ENCODE data around the gene HTRA1.

Gene HTRA1

DNA sequence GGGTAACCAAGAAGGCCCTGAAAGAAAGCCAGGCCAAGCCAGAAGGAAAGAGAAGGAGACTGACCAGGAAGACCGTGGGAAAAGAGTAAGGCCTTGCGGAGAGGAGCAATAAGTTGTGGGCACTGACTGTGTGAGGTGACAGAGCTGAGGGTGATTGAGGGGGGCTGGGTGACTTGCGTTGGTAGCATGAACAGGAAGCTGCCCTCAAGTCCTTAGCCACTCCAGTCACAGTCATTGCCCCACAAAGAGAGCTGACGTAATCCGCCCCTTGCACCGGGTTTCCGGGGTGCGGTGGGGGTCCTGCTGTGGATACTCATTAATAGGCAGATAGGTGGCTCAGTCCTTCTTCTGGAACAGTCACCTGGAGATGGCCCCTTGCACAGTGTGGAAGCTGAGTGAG lies 83.1 kb downstream of the HTRA1 start:
- Histone ChIP-seq H3K36me3 (ENCODE audit: control insufficient read depth in 4 of 4, insufficient read depth in 4 of 4, low read length in 3 of 4) (no peaks in the 10 kb centered on the region), H3K9me3 (ENCODE audit: control extremely low read depth in 1 of 5, control insufficient read depth in 4 of 5, insufficient read depth in 2 of 5, low read depth in 1 of 5, low read length in 4 of 5) (no peaks in the 10 kb centered on the region), H3K4me3 (ENCODE audit: control insufficient read depth in 1 of 7, extremely low read depth in 1 of 7, insufficient read depth in 4 of 7, low read depth in 2 of 7, low read length in 6 of 7) (no peak overlapping the region), H3K4me1 (ENCODE audit: control extremely low read depth in 1 of 4, control insufficient read depth in 4 of 4, insufficient read depth in 4 of 4, low read length in 3 of 4) (peaks cover 0 to 28% (median 9%) of the 10 kb centered on the region in 4 experiments), H3K27ac (ENCODE audit: insufficient read depth in 1 of 2, low read depth in 1 of 2, low read length in 2 of 2, poor library complexity in 1 of 2, severe bottlenecking in 2 of 2) (no peak overlapping the region), H3K27me3 (replicated peaks in 2 of 5; ENCODE audit: control insufficient read depth in 4 of 5, insufficient read depth in 5 of 5, low read length in 4 of 5) (peaks cover 0 to 35% (median 2%) of the 10 kb centered on the region in 5 experiments)
- 89% methylated on average over 7 of the region's 8 CpGs for WGBS (ENCODE audit: insufficient coverage)
- DNase-seq, result no peak
- ChIA-PET CTCF (no interaction called here), POLR2A (no interaction called here)

DNA sequence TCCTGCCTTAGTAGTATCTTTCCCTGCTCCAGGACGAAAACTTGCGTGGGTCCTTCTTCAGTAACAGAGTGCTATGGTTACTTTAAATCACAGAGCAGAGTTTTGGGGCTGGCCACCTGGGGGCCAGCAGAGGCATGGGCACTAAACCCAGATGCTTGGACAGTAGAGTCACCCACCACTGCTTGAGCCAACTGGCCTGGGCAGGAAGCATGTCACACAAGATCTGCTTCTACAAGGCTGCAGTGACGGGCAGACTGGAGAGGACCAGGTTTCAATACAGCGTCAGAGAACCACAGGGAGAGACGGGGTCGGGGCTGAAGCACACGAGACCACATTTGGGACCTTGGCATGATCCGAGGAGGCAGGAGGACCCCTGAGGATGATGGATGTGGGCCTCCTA lies 84.9 kb downstream of the HTRA1 start:
- H3K36me3 ChIP-seq (ENCODE audit: control insufficient read depth in 4 of 4, insufficient read depth in 4 of 4, low read length in 3 of 4), result no peaks in the 10 kb centered on the region
- no peak overlapping the region for H3K27ac ChIP-seq (ENCODE audit: insufficient read depth in 1 of 2, low read depth in 1 of 2, low read length in 2 of 2, poor library complexity in 1 of 2, severe bottlenecking in 2 of 2)
- no peaks in the 10 kb centered on the region for H3K9me3 ChIP-seq (ENCODE audit: control extremely low read depth in 1 of 5, control insufficient read depth in 4 of 5, insufficient read depth in 2 of 5, low read depth in 1 of 5, low read length in 4 of 5)
- peaks cover 0 to 31% (median 3%) of the 10 kb centered on the region in 5 experiments for H3K27me3 ChIP-seq (replicated peaks in 2 of 5; ENCODE audit: control insufficient read depth in 4 of 5, insufficient read depth in 5 of 5, low read length in 4 of 5)
- peaks cover 0 to 18% (median 5%) of the 10 kb centered on the region in 4 experiments for H3K4me1 ChIP-seq (ENCODE audit: control extremely low read depth in 1 of 4, control insufficient read depth in 4 of 4, insufficient read depth in 4 of 4, low read length in 3 of 4)
- 97% methylated on average over 5 of the region's 8 CpGs for WGBS (ENCODE audit: insufficient coverage)
- ChIA-PET CTCF (no interaction called here), POLR2A (no interaction called here)
- no peak overlapping the region for H3K4me3 ChIP-seq (ENCODE audit: control insufficient read depth in 1 of 7, extremely low read depth in 1 of 7, insufficient read depth in 4 of 7, low read depth in 2 of 7, low read length in 6 of 7)
- DNase-seq, result no peak

DNA sequence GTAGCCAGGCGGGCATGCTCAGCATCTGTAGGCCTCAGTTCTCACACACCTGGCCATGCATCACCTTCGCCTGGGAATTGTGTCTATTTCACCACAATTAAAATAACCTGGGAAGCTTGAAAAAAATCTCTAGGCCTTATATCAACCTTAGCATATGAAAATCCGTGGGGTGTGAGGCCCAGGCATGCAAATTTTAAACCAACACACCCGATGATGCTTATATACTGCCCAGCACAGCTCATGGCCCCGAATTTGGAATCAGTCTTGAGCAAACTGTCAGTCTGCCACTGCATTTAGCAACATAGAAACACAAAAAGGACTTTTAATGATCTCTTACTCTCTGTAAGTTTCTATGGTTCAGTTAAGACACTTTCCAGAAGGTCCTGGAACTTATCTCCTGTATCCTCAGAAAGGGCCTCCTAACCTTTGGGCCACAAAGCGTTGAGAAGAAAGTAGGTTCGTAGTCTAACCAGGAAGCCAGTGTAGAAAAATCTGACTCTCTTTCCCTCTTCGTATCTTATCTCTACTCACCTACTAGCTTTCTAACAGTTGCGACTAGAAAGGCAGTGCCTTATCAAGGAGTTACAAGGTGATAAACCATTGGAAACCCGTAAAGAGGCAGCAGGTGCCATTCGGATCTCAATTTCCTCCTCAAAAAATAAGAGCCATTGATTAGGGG lies 87.2 kb downstream of the HTRA1 start:
- Histone ChIP-seq H3K9me3 (ENCODE audit: control extremely low read depth in 1 of 5, control insufficient read depth in 4 of 5, insufficient read depth in 2 of 5, low read depth in 1 of 5, low read length in 4 of 5) (no peaks in the 10 kb centered on the region), H3K4me1 (ENCODE audit: control extremely low read depth in 1 of 4, control insufficient read depth in 4 of 4, insufficient read depth in 4 of 4, low read length in 3 of 4) (no peaks in the 10 kb centered on the region), H3K36me3 (ENCODE audit: control insufficient read depth in 4 of 4, insufficient read depth in 4 of 4, low read length in 3 of 4) (no peaks in the 10 kb centered on the region), H3K4me3 (ENCODE audit: control insufficient read depth in 1 of 7, extremely low read depth in 1 of 7, insufficient read depth in 4 of 7, low read depth in 2 of 7, low read length in 6 of 7) (no peak overlapping the region), H3K27ac (ENCODE audit: insufficient read depth in 1 of 2, low read depth in 1 of 2, low read length in 2 of 2, poor library complexity in 1 of 2, severe bottlenecking in 2 of 2) (no peak overlapping the region), H3K27me3 (replicated peaks in 2 of 5; ENCODE audit: control insufficient read depth in 4 of 5, insufficient read depth in 5 of 5, low read length in 4 of 5) (peaks cover 0 to 33% (median 3%) of the 10 kb centered on the region in 5 experiments)
- CTCF ChIA-PET, result interaction anchor here (0.8 to 1.6 kb wide), 2 partner anchors 15 to 17 kb away, joined by 4 to 6 read pairs; no protein-coding TSS in a partner anchor
- POLR2A ChIA-PET, result no interaction called here
- no peak for DNase-seq
- WGBS (ENCODE audit: insufficient coverage), result 97% methylated on average over 9 of the region's 11 CpGs

DNA sequence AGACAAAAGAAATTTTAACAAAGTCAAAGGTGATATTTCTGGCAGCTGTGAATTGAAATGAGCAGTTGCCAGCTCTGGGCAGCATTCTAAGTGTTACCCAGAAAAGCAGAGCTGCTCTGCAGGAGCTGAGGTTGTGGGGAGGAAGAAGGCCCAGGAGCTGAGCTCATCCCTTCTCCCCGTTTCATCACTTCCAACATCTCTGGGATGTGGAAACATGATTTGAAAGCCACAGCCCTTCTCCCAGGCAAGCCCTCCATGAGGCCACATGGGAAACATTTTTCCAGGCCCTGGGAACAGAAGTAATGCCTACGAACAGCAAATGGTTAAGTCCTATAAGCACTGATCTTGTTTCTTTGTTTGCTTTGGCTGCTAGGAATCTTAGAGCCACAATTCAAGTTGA lies 88.3 kb downstream of the HTRA1 start:
- WGBS (ENCODE audit: insufficient coverage), result 100% methylated on average over 1 of the region's 2 CpGs
- H3K27me3 ChIP-seq (replicated peaks in 2 of 5; ENCODE audit: control insufficient read depth in 4 of 5, insufficient read depth in 5 of 5, low read length in 4 of 5), result peaks cover 0 to 25% (median 3%) of the 10 kb centered on the region in 5 experiments
- no peaks in the 10 kb centered on the region for H3K9me3 ChIP-seq (ENCODE audit: control extremely low read depth in 1 of 5, control insufficient read depth in 4 of 5, insufficient read depth in 2 of 5, low read depth in 1 of 5, low read length in 4 of 5)
- no peaks in the 10 kb centered on the region for H3K4me1 ChIP-seq (ENCODE audit: control extremely low read depth in 1 of 4, control insufficient read depth in 4 of 4, insufficient read depth in 4 of 4, low read length in 3 of 4)
- ChIA-PET POLR2A (no interaction called here), CTCF (interaction anchor here (1.9 kb wide), 1 partner anchor 16 kb away, joined by 6 read pairs; no protein-coding TSS in a partner anchor)
- H3K4me3 ChIP-seq (ENCODE audit: control insufficient read depth in 1 of 7, extremely low read depth in 1 of 7, insufficient read depth in 4 of 7, low read depth in 2 of 7, low read length in 6 of 7), result no peak overlapping the region
- no peaks in the 10 kb centered on the region for H3K36me3 ChIP-seq (ENCODE audit: control insufficient read depth in 4 of 4, insufficient read depth in 4 of 4, low read length in 3 of 4)
- DNase-seq, result no peak
- H3K27ac ChIP-seq (ENCODE audit: insufficient read depth in 1 of 2, low read depth in 1 of 2, low read length in 2 of 2, poor library complexity in 1 of 2, severe bottlenecking in 2 of 2), result no peak overlapping the region

DNA sequence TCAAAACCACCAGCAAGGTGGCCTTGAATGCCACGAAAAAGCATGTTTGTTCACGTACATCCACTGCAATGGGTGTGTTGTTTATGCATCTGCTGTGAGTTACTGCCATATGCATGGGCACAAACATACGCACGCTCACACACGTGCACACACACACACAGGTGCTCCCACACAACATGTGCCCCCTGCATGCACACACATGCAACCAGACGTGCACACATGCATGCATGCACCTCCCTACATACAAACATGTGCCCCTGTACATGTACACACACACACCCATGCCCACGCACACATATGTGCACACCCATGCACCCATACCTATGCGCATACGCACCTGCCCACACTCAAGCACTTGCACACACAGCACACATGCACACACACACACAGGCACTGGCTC lies 89.1 kb downstream of the HTRA1 start:
- H3K27me3 ChIP-seq (replicated peaks in 2 of 5; ENCODE audit: control insufficient read depth in 4 of 5, insufficient read depth in 5 of 5, low read length in 4 of 5), result peaks cover 0 to 22% (median 5%) of the 10 kb centered on the region in 5 experiments
- H3K4me1 ChIP-seq (ENCODE audit: control extremely low read depth in 1 of 4, control insufficient read depth in 4 of 4, insufficient read depth in 4 of 4, low read length in 3 of 4), result no peaks in the 10 kb centered on the region
- no peak for DNase-seq
- no peak overlapping the region for H3K27ac ChIP-seq (ENCODE audit: insufficient read depth in 1 of 2, low read depth in 1 of 2, low read length in 2 of 2, poor library complexity in 1 of 2, severe bottlenecking in 2 of 2)
- 100% methylated on average over 5 of the region's 9 CpGs for WGBS (ENCODE audit: insufficient coverage)
- no peaks in the 10 kb centered on the region for H3K36me3 ChIP-seq (ENCODE audit: control insufficient read depth in 4 of 4, insufficient read depth in 4 of 4, low read length in 3 of 4)
- no peak overlapping the region for H3K4me3 ChIP-seq (ENCODE audit: control insufficient read depth in 1 of 7, extremely low read depth in 1 of 7, insufficient read depth in 4 of 7, low read depth in 2 of 7, low read length in 6 of 7)
- CTCF ChIA-PET, result interaction anchor here (1.9 kb wide), 1 partner anchor 15 kb away, joined by 6 read pairs; no protein-coding TSS in a partner anchor
- POLR2A ChIA-PET, result no interaction called here
- no peaks in the 10 kb centered on the region for H3K9me3 ChIP-seq (ENCODE audit: control extremely low read depth in 1 of 5, control insufficient read depth in 4 of 5, insufficient read depth in 2 of 5, low read depth in 1 of 5, low read length in 4 of 5)

DNA sequence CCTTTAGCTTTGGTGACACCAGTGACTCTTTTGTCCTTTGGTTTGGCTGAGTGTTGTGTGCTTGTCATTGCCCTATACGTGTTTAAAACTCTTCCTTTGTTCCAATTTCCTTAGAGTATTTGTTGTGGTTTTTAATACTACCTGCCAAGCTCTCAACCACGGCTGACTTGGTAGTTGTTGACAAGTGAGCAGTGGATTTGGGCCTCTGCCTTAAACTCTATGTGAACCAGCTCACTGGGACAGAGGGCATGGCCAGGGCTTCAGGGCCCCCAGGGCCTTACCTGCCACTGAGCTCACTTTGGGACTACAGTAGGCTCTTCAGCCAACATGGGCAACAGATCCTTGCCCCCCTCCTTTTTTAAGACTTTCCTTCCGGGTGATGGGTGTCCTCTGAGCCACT lies 89.6 kb downstream of the HTRA1 start:
- DNase-seq, result no peak
- ChIA-PET POLR2A (no interaction called here), CTCF (interaction anchor here (1.9 kb wide), 1 partner anchor 15 kb away, joined by 6 read pairs; no protein-coding TSS in a partner anchor)
- Histone ChIP-seq H3K4me1 (ENCODE audit: control extremely low read depth in 1 of 4, control insufficient read depth in 4 of 4, insufficient read depth in 4 of 4, low read length in 3 of 4) (no peaks in the 10 kb centered on the region), H3K36me3 (ENCODE audit: control insufficient read depth in 4 of 4, insufficient read depth in 4 of 4, low read length in 3 of 4) (no peaks in the 10 kb centered on the region), H3K4me3 (ENCODE audit: control insufficient read depth in 1 of 7, extremely low read depth in 1 of 7, insufficient read depth in 4 of 7, low read depth in 2 of 7, low read length in 6 of 7) (no peak overlapping the region), H3K9me3 (ENCODE audit: control extremely low read depth in 1 of 5, control insufficient read depth in 4 of 5, insufficient read depth in 2 of 5, low read depth in 1 of 5, low read length in 4 of 5) (no peaks in the 10 kb centered on the region), H3K27ac (ENCODE audit: insufficient read depth in 1 of 2, low read depth in 1 of 2, low read length in 2 of 2, poor library complexity in 1 of 2, severe bottlenecking in 2 of 2) (no peak overlapping the region), H3K27me3 (replicated peaks in 2 of 5; ENCODE audit: control insufficient read depth in 4 of 5, insufficient read depth in 5 of 5, low read length in 4 of 5) (peaks cover 0 to 22% (median 7%) of the 10 kb centered on the region in 5 experiments)
- WGBS (ENCODE audit: insufficient coverage), result 44% methylated on average over 2 of the region's 3 CpGs

DNA sequence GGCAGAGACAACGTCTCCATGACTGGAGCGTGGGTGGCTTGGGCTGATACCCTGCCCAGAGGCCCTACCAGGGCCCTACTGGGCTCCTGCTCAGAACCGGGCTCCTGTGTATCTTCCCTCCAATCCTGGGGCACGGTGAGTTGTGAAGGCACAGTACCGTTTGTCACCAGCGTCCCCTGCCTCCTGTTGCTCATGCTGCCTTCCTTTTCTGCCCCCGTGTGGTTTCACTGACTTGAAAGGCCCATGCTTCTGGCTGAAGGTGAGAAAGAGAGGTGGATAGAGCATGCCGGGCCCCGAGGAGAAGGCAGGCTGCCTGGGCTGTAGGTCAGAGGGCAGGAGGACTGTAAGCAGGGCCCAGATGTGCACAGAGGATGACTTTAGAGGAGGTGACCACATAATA lies 90.1 kb downstream of the HTRA1 start:
- H3K36me3 ChIP-seq (ENCODE audit: control insufficient read depth in 4 of 4, insufficient read depth in 4 of 4, low read length in 3 of 4), result no peaks in the 10 kb centered on the region
- peaks cover 0 to 26% (median 7%) of the 10 kb centered on the region in 5 experiments for H3K27me3 ChIP-seq (replicated peaks in 2 of 5; ENCODE audit: control insufficient read depth in 4 of 5, insufficient read depth in 5 of 5, low read length in 4 of 5)
- H3K9me3 ChIP-seq (ENCODE audit: control extremely low read depth in 1 of 5, control insufficient read depth in 4 of 5, insufficient read depth in 2 of 5, low read depth in 1 of 5, low read length in 4 of 5), result no peaks in the 10 kb centered on the region
- no peaks in the 10 kb centered on the region for H3K4me1 ChIP-seq (ENCODE audit: control extremely low read depth in 1 of 4, control insufficient read depth in 4 of 4, insufficient read depth in 4 of 4, low read length in 3 of 4)
- H3K27ac ChIP-seq (ENCODE audit: insufficient read depth in 1 of 2, low read depth in 1 of 2, low read length in 2 of 2, poor library complexity in 1 of 2, severe bottlenecking in 2 of 2), result no peak overlapping the region
- ChIA-PET POLR2A (no interaction called here), CTCF (interaction anchor here (1.9 kb wide), 1 partner anchor 14 kb away, joined by 6 read pairs; no protein-coding TSS in a partner anchor)
- peak in 2 of 3 donors; percentile 28 to 41 for DNase-seq
- H3K4me3 ChIP-seq (ENCODE audit: control insufficient read depth in 1 of 7, extremely low read depth in 1 of 7, insufficient read depth in 4 of 7, low read depth in 2 of 7, low read length in 6 of 7), result no peak overlapping the region
- WGBS (ENCODE audit: insufficient coverage), result 57% methylated on average over 7 of the region's 9 CpGs
